ENCODE results near the gene BRD1.

The BRD1 gene

DNA sequence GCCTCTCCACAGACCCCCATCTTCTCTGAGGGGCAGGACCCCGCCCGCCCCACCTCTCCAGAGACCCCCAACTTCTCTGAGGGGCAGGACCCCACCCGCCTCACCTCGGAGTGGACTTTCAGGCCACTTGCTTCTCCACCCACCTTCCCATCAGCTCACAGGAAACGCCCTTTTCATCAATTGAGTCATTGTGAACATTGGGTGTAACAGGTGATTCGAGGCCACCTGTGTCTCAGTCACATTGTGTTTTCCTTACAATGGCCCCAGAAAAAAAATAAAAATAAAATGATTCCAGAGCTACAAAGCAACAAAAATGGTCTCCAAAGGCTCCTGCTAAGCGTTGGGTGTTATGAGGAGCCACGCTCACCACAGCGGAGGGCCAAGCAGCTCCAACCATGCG lies 36.0 kb downstream of the BRD1 start:
- no peak for DNase-seq (ENCODE audit: low read depth)
- TF ChIP-seq, protein P1, sequence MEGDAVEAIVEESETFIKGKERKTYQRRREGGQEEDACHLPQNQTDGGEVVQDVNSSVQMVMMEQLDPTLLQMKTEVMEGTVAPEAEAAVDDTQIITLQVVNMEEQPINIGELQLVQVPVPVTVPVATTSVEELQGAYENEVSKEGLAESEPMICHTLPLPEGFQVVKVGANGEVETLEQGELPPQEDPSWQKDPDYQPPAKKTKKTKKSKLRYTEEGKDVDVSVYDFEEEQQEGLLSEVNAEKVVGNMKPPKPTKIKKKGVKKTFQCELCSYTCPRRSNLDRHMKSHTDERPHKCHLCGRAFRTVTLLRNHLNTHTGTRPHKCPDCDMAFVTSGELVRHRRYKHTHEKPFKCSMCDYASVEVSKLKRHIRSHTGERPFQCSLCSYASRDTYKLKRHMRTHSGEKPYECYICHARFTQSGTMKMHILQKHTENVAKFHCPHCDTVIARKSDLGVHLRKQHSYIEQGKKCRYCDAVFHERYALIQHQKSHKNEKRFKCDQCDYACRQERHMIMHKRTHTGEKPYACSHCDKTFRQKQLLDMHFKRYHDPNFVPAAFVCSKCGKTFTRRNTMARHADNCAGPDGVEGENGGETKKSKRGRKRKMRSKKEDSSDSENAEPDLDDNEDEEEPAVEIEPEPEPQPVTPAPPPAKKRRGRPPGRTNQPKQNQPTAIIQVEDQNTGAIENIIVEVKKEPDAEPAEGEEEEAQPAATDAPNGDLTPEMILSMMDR (IDR thresholded peaks at IDR 0.05; ENCODE audit: low read length, missing control alignments) = no peak

DNA sequence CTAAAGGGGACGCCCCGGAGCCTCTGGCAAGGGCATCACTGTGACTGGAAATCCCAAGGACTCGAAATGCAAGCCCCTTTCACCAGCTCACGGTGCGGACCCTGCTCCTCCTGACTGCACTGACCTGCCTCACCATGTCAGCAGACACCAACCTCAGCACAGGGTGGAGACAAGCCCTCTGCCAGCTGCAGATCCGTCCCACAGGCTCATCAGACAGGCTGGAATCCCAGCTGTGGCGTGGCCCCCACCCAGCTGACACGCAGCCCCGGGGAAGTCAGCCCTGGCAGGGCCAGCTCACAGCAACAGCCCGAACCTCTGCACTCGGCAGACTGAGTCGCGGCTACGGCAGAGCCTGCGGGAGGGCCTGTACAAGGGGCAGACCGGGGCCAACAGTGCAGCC lies 36.8 kb downstream of the BRD1 start:
- no peak overlapping the region for H3K4me3 ChIP-seq (replicated peaks; ENCODE audit: low read depth, low read length)
- TF ChIP-seq, protein P1 (IDR thresholded peaks at IDR 0.05; ENCODE audit: low read length, missing control alignments) = no peak
- no peak for DNase-seq (ENCODE audit: low read depth)

More for the DNA sequence above, 36.0 kb downstream of the BRD1 start:
- no peak overlapping the region for H3K4me3 ChIP-seq (replicated peaks; ENCODE audit: low read depth, low read length)

DNA sequence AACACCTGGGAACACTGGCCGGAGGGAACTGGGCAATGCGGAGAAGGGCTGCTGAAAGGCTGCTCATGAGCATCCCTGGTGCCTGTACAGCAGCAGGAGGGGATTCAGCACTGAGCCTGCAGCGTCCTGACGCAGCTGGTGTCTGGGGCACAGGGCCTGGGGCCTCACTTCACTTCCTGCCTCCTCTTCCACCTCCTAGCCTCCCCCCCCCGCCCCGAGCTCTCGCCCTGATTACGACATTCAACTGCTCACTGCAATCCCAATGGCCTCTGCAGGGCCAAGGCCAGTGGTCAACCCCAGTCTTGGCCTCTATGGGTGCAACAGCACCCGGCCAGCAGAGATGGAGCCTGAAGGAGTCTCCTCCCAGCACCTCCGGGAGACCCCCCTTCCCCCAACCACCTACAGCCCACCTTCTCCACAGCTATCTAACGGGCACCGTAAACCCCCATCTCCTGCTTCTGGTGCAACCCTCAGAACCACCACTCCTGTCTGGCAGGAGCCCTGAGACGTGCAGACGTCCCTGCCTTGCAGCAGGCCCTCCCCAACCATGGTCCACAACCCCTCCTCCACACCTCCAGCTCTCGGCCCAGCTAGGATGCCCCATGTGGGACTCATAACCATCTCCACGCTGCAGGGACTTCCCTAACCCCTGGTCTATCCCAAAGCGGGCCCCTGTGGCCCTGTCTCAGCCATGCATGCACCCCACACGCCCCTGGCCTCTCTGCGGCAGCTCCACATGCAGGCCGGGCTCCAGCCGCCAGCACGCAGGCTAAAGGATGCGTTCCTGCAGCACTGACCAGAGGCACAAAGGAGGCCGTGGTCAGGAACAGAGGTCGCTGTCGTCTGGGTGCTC lies 38.2 kb downstream of the BRD1 start:
- no peak overlapping the region for H3K4me3 ChIP-seq (replicated peaks; ENCODE audit: low read depth, low read length)
- TF ChIP-seq, protein P1 (IDR thresholded peaks at IDR 0.05; ENCODE audit: low read length, missing control alignments) = no peak
- DNase-seq (ENCODE audit: low read depth) = peak; percentile 63

DNA sequence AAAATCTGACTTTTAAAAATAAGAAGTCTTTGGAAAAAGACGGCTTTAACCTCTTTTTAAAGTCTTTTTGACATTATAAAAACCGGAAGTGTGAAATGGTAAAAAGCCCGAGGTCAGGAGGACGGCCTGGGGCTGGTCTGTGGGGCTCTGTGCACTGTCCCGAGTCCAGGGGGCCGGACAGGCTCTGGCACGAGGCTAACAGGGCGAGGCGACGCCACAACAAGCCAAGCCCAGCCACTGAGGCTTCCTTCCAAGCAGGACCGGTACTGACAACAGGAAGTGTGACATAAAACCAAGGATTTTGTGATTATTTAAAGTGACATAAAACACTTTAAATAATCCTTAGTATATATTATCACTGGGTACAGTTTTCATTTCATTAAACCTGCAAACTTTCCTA lies 39.2 kb downstream of the BRD1 start:
- peak; percentile 37 for DNase-seq (ENCODE audit: low read depth)
- no peak overlapping the region for H3K4me3 ChIP-seq (replicated peaks; ENCODE audit: low read depth, low read length)
- TF ChIP-seq, protein P1 (IDR thresholded peaks at IDR 0.05; ENCODE audit: low read length, missing control alignments) = no peak

DNA sequence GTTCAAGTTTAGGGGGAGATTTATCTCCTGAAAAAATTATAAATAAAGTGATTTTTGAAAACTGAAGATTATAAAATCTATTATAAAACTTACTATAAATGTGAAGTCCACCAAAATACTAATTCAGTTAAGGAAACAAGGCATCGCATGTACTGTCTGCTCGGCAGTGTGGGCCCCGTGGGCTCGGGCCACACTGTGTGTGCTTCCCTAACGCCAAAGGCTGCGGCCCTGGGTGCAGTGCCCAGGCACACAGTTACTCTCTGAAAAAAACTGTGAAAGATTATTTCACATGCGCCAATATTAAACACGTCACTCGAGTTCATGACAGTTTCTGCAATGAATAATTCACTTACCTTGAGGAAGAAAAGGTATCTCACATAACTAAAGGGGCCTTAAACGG lies 39.8 kb downstream of the BRD1 start:
- DNase-seq (ENCODE audit: low read depth) = no peak
- TF ChIP-seq, protein P1 (IDR thresholded peaks at IDR 0.05; ENCODE audit: low read length, missing control alignments) = no peak
- H3K4me3 ChIP-seq (replicated peaks; ENCODE audit: low read depth, low read length) = no peak overlapping the region

DNA sequence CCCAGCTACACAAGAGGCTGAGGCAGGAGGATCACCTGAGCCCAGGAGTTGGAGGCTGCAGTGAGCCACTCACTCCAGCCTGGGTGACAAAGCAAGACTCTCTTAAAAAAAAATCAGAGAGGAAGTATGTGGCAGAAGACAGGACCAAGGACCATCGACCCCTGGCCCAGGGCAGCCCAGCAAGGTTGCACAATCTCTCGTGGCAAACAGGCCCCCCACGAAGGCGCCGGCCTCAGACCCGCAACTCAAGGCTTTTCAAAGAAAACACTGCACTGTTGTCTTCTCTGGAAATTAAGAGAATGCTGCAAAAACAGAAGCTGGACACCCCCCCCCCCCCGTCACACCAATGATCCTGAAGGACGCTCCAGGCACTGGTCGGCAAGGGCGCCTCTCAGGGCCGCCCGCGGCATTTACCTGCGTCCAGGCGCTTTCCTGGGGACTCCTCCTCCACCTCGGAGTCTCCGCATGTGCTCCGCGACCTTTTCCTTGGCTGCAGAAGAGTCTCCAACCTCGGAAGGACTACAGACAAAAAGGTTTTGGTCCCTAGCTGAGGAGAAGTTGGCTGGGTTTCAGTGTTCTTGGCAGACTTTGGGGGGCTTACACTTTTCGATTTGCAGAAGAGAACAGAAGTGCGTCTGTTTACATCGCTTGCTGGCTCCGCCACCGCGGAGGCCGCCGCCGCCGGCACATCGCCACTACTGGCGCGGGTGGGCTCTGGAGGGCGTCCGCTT lies 40.5 kb downstream of the BRD1 start:
- no peak overlapping the region for H3K4me3 ChIP-seq (replicated peaks; ENCODE audit: low read depth, low read length)
- no peak for DNase-seq (ENCODE audit: low read depth)
- TF ChIP-seq, protein P1 (IDR thresholded peaks at IDR 0.05; ENCODE audit: low read length, missing control alignments) = no peak
